GM10847 (cell line): Measurements from ENCODE around the gene SLC24A5.

ENCODE experiments used
- POLR2A ChIP-seq: IDR thresholded peaks from 2 replicates; pipeline ENCODE4 v1.6.1; 2011; ENCODE audit not compliant: insufficient read length; ENCODE audit errors: extremely low read depth

SLC24A5 gene

GRCh38 chr15:48120745-48121144 is at the start of gene SLC24A5:
SLC24A5 (plus strand) TSS chr15:48120990; CDS start chr15:48121045, 55 bp downstream.
- no peak for TF ChIP-seq POLR2A

GRCh38 chr15:48072941-48073340 is 47.8 kb upstream of the SLC24A5 start:
- no peak for TF ChIP-seq POLR2A

- no peak for TF ChIP-seq POLR2A
These were observed 46.9 kb upstream of the SLC24A5 start for GRCh38 chr15:48073881-48074280.

GRCh38 chr15:48076454-48076853 is 44.3 kb upstream of the SLC24A5 start:
- no peak for TF ChIP-seq POLR2A

GRCh38 chr15:48077616-48078184 is 43.1 kb upstream of the SLC24A5 start:
- TF ChIP-seq POLR2A: no peak

GRCh38 chr15:48084759-48085590 is 35.8 kb upstream of the SLC24A5 start:
- no peak for TF ChIP-seq POLR2A

- no peak for TF ChIP-seq POLR2A
These were observed 35.2 kb upstream of the SLC24A5 start for GRCh38 chr15:48085591-48085930.

- TF ChIP-seq POLR2A: no peak
These were observed 34.7 kb upstream of the SLC24A5 start for GRCh38 chr15:48086133-48086532.

- no peak for TF ChIP-seq POLR2A
These were observed 34.2 kb upstream of the SLC24A5 start for GRCh38 chr15:48086576-48086975.

- no peak for TF ChIP-seq POLR2A
These were observed 32.9 kb upstream of the SLC24A5 start for GRCh38 chr15:48087844-48088243.

GRCh38 chr15:48089702-48090101 is 31.1 kb upstream of the SLC24A5 start:
- TF ChIP-seq POLR2A: no peak

- TF ChIP-seq POLR2A: no peak
These were observed 30.7 kb upstream of the SLC24A5 start for GRCh38 chr15:48090115-48090514.

GRCh38 chr15:48090666-48091065 is 30.1 kb upstream of the SLC24A5 start:
- TF ChIP-seq POLR2A: no peak

- TF ChIP-seq POLR2A: no peak
These were observed 29.3 kb upstream of the SLC24A5 start for GRCh38 chr15:48091522-48091921.

GRCh38 chr15:48096355-48096786 is 24.4 kb upstream of the SLC24A5 start:
- TF ChIP-seq POLR2A: no peak

- no peak for TF ChIP-seq POLR2A
These were observed 24.0 kb upstream of the SLC24A5 start for GRCh38 chr15:48096813-48097212.

- TF ChIP-seq POLR2A: no peak
These were observed 23.5 kb upstream of the SLC24A5 start for GRCh38 chr15:48097264-48097663.
